Brain microvascular endothelial cell (primary cell): ENCODE data around the gene ZFYVE28.

Experiments
- DNase-seq: peaks from one replicate; pipeline ENCODE4 v3.0.0-alpha.2; 2020
- H3K27ac ChIP-seq: fragments of 250-450 bp; sonication (Bioruptor Pico); 2 replicates; pipeline ENCODE4 v1.5.1; 2020; ENCODE audit warnings: mild to moderate bottlenecking, moderate library complexity
- H3K27me3 ChIP-seq: fragments of 250-450 bp; sonication (Bioruptor Pico); replicated peaks from 2 replicates; pipeline ENCODE4 v1.5.1; 2020; ENCODE audit warnings: mild to moderate bottlenecking
- H3K36me3 ChIP-seq: fragments of 250-450 bp; sonication (Bioruptor Pico); replicated peaks from 2 replicates; pipeline ENCODE4 v1.5.1; 2020; ENCODE audit warnings: mild to moderate bottlenecking
- H3K4me3 ChIP-seq: 2 replicates; pipeline ENCODE4 v1.5.1; 2011; ENCODE audit warnings: low read depth, mild to moderate bottlenecking, control low read depth, low read length, moderate library complexity
- in situ Hi-C: cut with HindIII; loops from 2 replicates; pipeline ENCODE4 v1.10.0; 2017; ENCODE audit warnings: low sequenced_read_pairs, low pct_ligation_motif_present
- TF ChIP-seq, protein P1 (sequence below): IDR thresholded peaks from 2 replicates; pipeline ENCODE4 v1.5.1; 2011; ENCODE audit warnings: low read depth, mild to moderate bottlenecking, moderate library complexity, low read length, control low read depth, inconsistent platforms; ENCODE audit errors: missing control alignments

The ZFYVE28 gene

GRCh38 chr4:2354118-2354517 is 64.3 kb downstream of the ZFYVE28 start:
- in situ Hi-C loops: no loop called here
- no peaks in the 10 kb centered on the region for H3K36me3 ChIP-seq
- H3K27ac ChIP-seq: no peak overlapping the region
- TF ChIP-seq, protein P1, sequence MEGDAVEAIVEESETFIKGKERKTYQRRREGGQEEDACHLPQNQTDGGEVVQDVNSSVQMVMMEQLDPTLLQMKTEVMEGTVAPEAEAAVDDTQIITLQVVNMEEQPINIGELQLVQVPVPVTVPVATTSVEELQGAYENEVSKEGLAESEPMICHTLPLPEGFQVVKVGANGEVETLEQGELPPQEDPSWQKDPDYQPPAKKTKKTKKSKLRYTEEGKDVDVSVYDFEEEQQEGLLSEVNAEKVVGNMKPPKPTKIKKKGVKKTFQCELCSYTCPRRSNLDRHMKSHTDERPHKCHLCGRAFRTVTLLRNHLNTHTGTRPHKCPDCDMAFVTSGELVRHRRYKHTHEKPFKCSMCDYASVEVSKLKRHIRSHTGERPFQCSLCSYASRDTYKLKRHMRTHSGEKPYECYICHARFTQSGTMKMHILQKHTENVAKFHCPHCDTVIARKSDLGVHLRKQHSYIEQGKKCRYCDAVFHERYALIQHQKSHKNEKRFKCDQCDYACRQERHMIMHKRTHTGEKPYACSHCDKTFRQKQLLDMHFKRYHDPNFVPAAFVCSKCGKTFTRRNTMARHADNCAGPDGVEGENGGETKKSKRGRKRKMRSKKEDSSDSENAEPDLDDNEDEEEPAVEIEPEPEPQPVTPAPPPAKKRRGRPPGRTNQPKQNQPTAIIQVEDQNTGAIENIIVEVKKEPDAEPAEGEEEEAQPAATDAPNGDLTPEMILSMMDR: peak; percentile 73
- H3K27me3 ChIP-seq: no peaks in the 10 kb centered on the region
- no peak overlapping the region for H3K4me3 ChIP-seq
- no peak for DNase-seq

DNA sequence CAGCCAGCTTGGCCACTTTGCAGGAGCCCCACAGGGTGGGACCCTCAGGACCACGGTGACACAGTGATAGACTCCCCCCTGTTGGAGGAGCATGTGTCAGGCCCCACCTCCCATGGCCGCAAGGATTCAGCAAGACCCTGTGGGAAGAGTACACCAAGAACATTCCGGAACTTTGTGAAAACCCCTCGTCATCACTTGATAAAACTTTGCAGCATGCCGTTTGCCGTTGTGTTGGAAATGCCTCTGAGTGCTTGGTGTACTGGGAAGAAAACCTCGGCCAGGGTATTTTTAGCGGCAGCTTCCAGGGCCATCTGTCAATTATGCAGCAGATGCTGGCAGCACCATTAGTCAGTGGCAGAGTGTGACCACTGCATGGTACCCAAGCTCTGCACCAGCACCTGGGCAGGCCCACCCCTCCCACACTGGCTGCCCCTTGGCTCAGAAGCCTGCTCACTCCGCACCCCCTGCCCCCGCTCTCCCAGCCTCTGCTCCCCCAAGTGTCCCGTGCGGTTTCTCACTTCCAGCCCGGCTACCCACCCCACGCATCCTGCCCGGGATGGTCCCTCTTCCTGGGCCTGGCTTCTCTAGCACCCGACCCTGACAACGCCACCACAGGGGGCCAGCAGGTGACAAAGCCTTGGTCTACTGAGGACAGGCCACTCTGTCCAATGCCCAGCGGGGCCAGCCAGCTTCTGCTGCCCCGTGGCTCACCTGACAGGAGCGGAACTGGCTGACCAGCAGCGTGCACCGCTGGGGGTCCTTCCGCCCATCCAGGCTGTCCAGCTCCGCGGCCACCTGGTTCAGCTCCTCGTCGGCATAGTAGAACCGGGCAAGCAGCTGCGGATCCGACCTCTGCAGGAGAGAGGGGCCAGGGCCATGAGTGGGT is 65.0 kb downstream of the ZFYVE28 start:
- in situ Hi-C loops: no loop called here
- no peak for DNase-seq
- TF ChIP-seq, protein P1: no peak
- Histone ChIP-seq H3K36me3 (no peaks in the 10 kb centered on the region), H3K27ac (no peak overlapping the region), H3K27me3 (no peaks in the 10 kb centered on the region), H3K4me3 (no peak overlapping the region)

- no peak overlapping the region for H3K4me3 ChIP-seq
- H3K27ac ChIP-seq: no peak overlapping the region
- no peaks in the 10 kb centered on the region for H3K36me3 ChIP-seq
- no peak for DNase-seq
- no peaks in the 10 kb centered on the region for H3K27me3 ChIP-seq
- in situ Hi-C loops: no loop called here
- TF ChIP-seq, protein P1: no peak
Measured at GRCh38 chr4:2352729-2353221, 65.7 kb downstream of the ZFYVE28 start.

DNA sequence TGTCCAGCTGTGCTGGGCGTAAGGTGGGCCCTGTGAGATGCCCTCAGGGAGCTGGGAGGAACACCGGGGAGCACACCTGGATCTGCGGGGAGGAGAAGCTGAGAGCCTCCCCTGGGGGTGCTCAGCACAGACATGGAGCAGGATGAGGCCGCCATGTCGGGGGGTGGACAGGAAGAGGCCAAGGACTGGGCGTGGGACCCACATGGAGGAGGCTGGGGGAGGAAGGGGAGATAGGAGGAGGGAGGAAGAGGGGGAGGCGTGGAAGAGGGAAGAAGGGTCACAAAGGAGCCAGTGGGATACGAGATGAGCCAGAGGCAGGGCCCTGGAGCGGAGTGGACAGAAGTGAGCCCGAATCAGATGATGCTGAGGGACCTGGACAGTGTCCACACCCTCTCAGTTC is 66.3 kb downstream of the ZFYVE28 start:
- DNase-seq: no peak
- in situ Hi-C loops: no loop called here
- Histone ChIP-seq H3K27me3 (no peaks in the 10 kb centered on the region), H3K4me3 (no peak overlapping the region), H3K27ac (no peak overlapping the region), H3K36me3 (no peaks in the 10 kb centered on the region)
- TF ChIP-seq, protein P1: no peak

DNA sequence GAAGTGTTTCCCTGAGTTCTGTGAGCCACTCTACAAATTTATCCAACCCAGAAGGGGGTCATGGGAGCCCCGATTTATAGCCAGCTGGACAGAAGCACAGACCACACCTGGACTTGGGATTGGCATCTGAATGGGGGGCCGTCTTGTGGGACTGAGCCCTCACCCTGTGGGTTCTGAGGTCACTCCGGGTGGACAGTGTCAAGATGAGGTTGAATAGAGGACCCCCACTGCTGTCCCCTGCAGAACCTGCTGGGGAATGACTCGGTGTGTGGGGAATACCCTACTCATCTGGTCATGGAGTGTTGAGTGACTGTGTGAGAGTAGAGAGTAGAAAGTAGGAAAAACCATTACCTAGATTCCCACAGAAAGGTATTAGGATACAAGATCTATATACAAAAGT is 67.5 kb downstream of the ZFYVE28 start:
- no peak for DNase-seq
- Histone ChIP-seq H3K4me3 (no peak overlapping the region), H3K27me3 (no peaks in the 10 kb centered on the region), H3K36me3 (no peaks in the 10 kb centered on the region), H3K27ac (no peak overlapping the region)
- in situ Hi-C loops: no loop called here
- TF ChIP-seq, protein P1: no peak
